Left ventricle myocardium inferior (tissue), 1 donor: ENCODE measurements around the gene ANKRD50. TPM values are rescaled to one million over a fixed set of nuclear protein-coding genes. Genes with fewer than 3 reads are reported as not detected.

Experiments used
- DNase-seq: peaks from one replicate; pipeline ENCODE4 v3.0.0-alpha.2; 2020
- H3K27ac ChIP-seq: fragments of 200-600 bp; replicated peaks from 2 replicates; pipeline ENCODE4 v1.8.0; 2021
- H3K27me3 ChIP-seq: fragments of 200-600 bp; 2 replicates; pipeline ENCODE4 v1.8.0; 2021; ENCODE audit warnings: low read depth
- H3K36me3 ChIP-seq: fragments of 200-600 bp; 2 replicates; pipeline ENCODE4 v1.8.0; 2021
- H3K4me1 ChIP-seq: fragments of 200-600 bp; 2 replicates; pipeline ENCODE4 v1.8.0; 2021
- H3K4me3 ChIP-seq: fragments of 200-600 bp; 2 replicates; pipeline ENCODE4 v1.8.0; 2021; ENCODE audit warnings: mild to moderate bottlenecking, moderate library complexity
- H3K9me3 ChIP-seq: fragments of 200-600 bp; replicated peaks from 2 replicates; pipeline ENCODE4 v1.8.0; 2021
- CTCF ChIP-seq: fragments of 200-600 bp; IDR thresholded peaks from 2 replicates; pipeline ENCODE4 v1.8.0; 2021; ENCODE audit warnings: antibody characterized with exemption, mild to moderate bottlenecking, borderline replicate concordance
- intact Hi-C: fragments of 100-400 bp; cut with micrococcal nuclease; formaldehyde crosslinking; loops from one replicate; pipeline ENCODE4 v1.11.0; 2022
- total RNA-seq: library from RNA; stranded (reverse); fragmentation: NEBNext Ultra II Directional; extraction: Animal tissue kit (Norgen Biotek cat#: 25700); gene quantifications from one replicate; pipeline ENCODE4 v1.2.1, GENCODE V29; 2021
- donor health status: DM: no; HTN: yes; CAD: no; lungs with severe emphysema.

ANKRD50 gene
- total RNA-seq, 1 donor from 2014 or later: 5.5 TPM

GRCh38 chr4:124705393-124705792 lies 7.1 kb downstream of the ANKRD50 start:
- TF ChIP-seq CTCF: no peak
- Histone ChIP-seq H3K36me3 (peaks cover 12% of the 10 kb centered on the region), H3K4me1 (peaks cover 35% of the 10 kb centered on the region), H3K9me3 (no peaks in the 10 kb centered on the region), H3K27ac (no peak overlapping the region), H3K27me3 (no peaks in the 10 kb centered on the region), H3K4me3 (no peak overlapping the region)
- no peak for DNase-seq
- intact Hi-C loops: no loop called here

- no peak overlapping the region for H3K27ac ChIP-seq
- no peak for DNase-seq
- TF ChIP-seq CTCF: no peak
- intact Hi-C loops: no loop called here
- no peak overlapping the region for H3K4me3 ChIP-seq
- no peaks in the 10 kb centered on the region for H3K9me3 ChIP-seq
- H3K36me3 ChIP-seq: peaks cover 17% of the 10 kb centered on the region
- no peaks in the 10 kb centered on the region for H3K27me3 ChIP-seq
- peaks cover 20% of the 10 kb centered on the region for H3K4me1 ChIP-seq
These were observed 9.4 kb downstream of the ANKRD50 start for GRCh38 chr4:124703154-124703553.

GRCh38 chr4:124697441-124697840 lies 15.1 kb downstream of the ANKRD50 start:
- no peak overlapping the region for H3K4me3 ChIP-seq
- intact Hi-C loops: no loop called here
- H3K27me3 ChIP-seq: no peaks in the 10 kb centered on the region
- H3K9me3 ChIP-seq: peaks cover 16% of the 10 kb centered on the region
- H3K36me3 ChIP-seq: peaks cover 13% of the 10 kb centered on the region
- TF ChIP-seq CTCF: no peak
- DNase-seq: no peak
- H3K27ac ChIP-seq: no peak overlapping the region
- H3K4me1 ChIP-seq: no peaks in the 10 kb centered on the region

- Histone ChIP-seq H3K4me1 (no peaks in the 10 kb centered on the region), H3K27me3 (no peaks in the 10 kb centered on the region), H3K4me3 (no peak overlapping the region), H3K27ac (no peak overlapping the region), H3K36me3 (peaks cover 13% of the 10 kb centered on the region), H3K9me3 (peaks cover 16% of the 10 kb centered on the region)
- intact Hi-C loops: no loop called here
- DNase-seq: no peak
- TF ChIP-seq CTCF: no peak
These were observed 16.4 kb downstream of the ANKRD50 start for GRCh38 chr4:124696182-124696581.

GRCh38 chr4:124694946-124695598 lies 17.5 kb downstream of the ANKRD50 start:
- Histone ChIP-seq H3K36me3 (peaks cover 2% of the 10 kb centered on the region), H3K9me3 (peaks cover 16% of the 10 kb centered on the region), H3K4me3 (no peak overlapping the region), H3K27me3 (no peaks in the 10 kb centered on the region), H3K27ac (no peak overlapping the region), H3K4me1 (no peaks in the 10 kb centered on the region)
- no peak for TF ChIP-seq CTCF
- intact Hi-C loops: no loop called here
- DNase-seq: no peak

GRCh38 chr4:124694306-124694705 lies 18.2 kb downstream of the ANKRD50 start:
- no peak for TF ChIP-seq CTCF
- Histone ChIP-seq H3K9me3 (peaks cover 16% of the 10 kb centered on the region), H3K4me3 (no peak overlapping the region), H3K4me1 (no peaks in the 10 kb centered on the region), H3K36me3 (no peaks in the 10 kb centered on the region), H3K27ac (no peak overlapping the region), H3K27me3 (no peaks in the 10 kb centered on the region)
- no peak for DNase-seq
- intact Hi-C loops: no loop called here
